ENCODE measurements around the gene OR7D4.

GRCh38 chr19:9171393-9171991 lies 47.9 kb downstream of the OR7D4 start:
- TF ChIP-seq CTCF (conservative IDR thresholded peaks at IDR 0.05) (no peak), ZFX (IDR thresholded peaks at IDR 0.05) (no peak)

Data from C4-2B (cell line).